Prostate gland (tissue), 2 donors: ENCODE results near the gene CD164L2. TPM values are rescaled to one million over a fixed set of nuclear protein-coding genes. Genes with fewer than 3 reads are reported as not detected.

Source experiments
- DNase-seq: peaks from one replicate; pipeline ENCODE4 v3.0.0-alpha.2; 2019; ENCODE audit warnings: low spot score
- H3K27ac ChIP-seq, 2 donors: fragments of 200-600 bp; sonication (generic); 2 replicates each; pipeline ENCODE4 v1.5.1; 2017 to 2019
- H3K27me3 ChIP-seq: fragments of 200-600 bp; sonication (generic); replicated peaks from 2 replicates; pipeline ENCODE4 v1.5.1; 2019; ENCODE audit not compliant: insufficient read depth
- H3K36me3 ChIP-seq, 2 donors: fragments of 200-600 bp; sonication (generic); 1 replicate in 1 of 2; 2 replicates in 1 of 2; pipeline versions ENCODE4 v1.5.1 to v1.8.1; 2017 to 2019
- H3K4me1 ChIP-seq: fragments of 200-600 bp; sonication (generic); replicated peaks from 2 replicates; pipeline ENCODE4 v1.5.1; 2019
- H3K4me3 ChIP-seq, 2 donors: fragments of 200-600 bp; sonication (generic); 2 replicates each; pipeline ENCODE4 v1.5.1; 2017 to 2019
- H3K9me3 ChIP-seq: fragments of 200-600 bp; sonication (generic); 2 replicates; pipeline ENCODE4 v1.5.1; 2017
- POLR2A ChIP-seq: fragments of 450-650 bp; IDR thresholded peaks from one replicate; pipeline ENCODE4 v1.6.1; 2016; ENCODE audit warnings: antibody characterized with exemption, mild to moderate bottlenecking
- POLR2AphosphoS5 ChIP-seq: sonication (generic); formaldehyde crosslinking; IDR thresholded peaks from one replicate; pipeline ENCODE4 v1.6.1; 2017; ENCODE audit warnings: antibody characterized with exemption
- WGBS: methylation state at CpG from one replicate; pipeline ENCODE4 v1.1.5; 2018; 5-methylcytosine and 5-hydroxymethylcytosine counted together
- intact Hi-C: fragments of 100-400 bp; cut with DNase I; formaldehyde crosslinking; loops from one replicate; pipeline ENCODE4 v1.14.2; 2022
- total RNA-seq, 2 donors: library from RNA; depleted of rRNA; stranded (reverse); fragments of >200 nt; gene quantifications; one replicate each; pipeline ENCODE4 v1.1.0, GENCODE V29; 2016
- TF ChIP-seq, protein P1 (sequence below), 4 experiments: fragments of 200-600 bp in 2 of 4; fragments of 450-650 bp in 2 of 4; sonication (generic) in 2 of 4; IDR thresholded peaks; 1 replicate in 3 of 4; 2 replicates in 1 of 4; pipeline ENCODE4 v1.5.1; 2016 to 2019; ENCODE audit warnings: antibody characterized with exemption in 4 of 4, mild to moderate bottlenecking in 2 of 4, moderate library complexity in 2 of 4

Gene CD164L2
- total RNA-seq, 2 donors from 2014 or later: 1.8 to 3.6 TPM

DNA sequence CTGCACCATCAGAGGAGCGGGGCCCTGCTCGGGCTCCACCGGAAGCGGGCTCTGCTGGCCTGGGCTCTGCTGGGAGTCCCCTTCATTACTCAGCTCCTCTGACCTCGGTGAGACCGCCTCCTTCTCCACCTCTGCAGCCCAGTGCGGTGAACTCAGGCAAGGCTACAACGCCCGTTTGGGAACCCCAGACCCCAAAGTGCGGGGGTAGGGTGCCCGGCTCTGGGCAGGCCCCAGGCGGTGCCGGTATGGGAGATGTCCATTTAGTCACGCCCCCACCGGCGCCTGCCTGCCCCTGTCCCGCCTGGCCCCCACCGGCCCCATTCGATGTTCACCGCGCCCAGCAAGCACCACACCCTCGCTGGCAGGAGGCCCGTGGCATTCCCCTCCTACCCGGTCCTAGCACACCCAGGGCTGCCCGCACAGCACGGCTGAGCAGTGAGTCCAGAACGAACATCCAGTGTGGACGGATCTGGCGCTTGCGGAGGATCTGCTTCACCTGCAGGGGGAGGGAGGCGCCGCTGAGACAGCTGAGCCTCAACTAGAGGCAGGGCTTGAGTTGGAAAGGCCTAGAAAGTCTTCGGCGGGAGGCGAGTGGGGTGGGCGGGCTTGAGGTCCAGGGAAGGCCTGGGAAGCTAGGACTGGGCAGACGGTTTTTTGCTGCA, 26.4 kb downstream of the CD164L2 start:
- Histone ChIP-seq H3K27ac (peak overlapping the region; percentile 82 to 83), H3K36me3 (peaks cover 0 to 16% of the 10 kb centered on the region in 2 donors), H3K4me3 (peak overlapping the region in 1 of 2 donors; percentile 20), H3K4me1 (no peaks in the 10 kb centered on the region), H3K9me3 (no peaks in the 10 kb centered on the region), H3K27me3 (no peaks in the 10 kb centered on the region)
- TF ChIP-seq, protein P1, sequence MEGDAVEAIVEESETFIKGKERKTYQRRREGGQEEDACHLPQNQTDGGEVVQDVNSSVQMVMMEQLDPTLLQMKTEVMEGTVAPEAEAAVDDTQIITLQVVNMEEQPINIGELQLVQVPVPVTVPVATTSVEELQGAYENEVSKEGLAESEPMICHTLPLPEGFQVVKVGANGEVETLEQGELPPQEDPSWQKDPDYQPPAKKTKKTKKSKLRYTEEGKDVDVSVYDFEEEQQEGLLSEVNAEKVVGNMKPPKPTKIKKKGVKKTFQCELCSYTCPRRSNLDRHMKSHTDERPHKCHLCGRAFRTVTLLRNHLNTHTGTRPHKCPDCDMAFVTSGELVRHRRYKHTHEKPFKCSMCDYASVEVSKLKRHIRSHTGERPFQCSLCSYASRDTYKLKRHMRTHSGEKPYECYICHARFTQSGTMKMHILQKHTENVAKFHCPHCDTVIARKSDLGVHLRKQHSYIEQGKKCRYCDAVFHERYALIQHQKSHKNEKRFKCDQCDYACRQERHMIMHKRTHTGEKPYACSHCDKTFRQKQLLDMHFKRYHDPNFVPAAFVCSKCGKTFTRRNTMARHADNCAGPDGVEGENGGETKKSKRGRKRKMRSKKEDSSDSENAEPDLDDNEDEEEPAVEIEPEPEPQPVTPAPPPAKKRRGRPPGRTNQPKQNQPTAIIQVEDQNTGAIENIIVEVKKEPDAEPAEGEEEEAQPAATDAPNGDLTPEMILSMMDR (IDR thresholded peaks at IDR 0.05): peak in 1 of 4 experiments; percentile 32
- TF ChIP-seq POLR2AphosphoS5 (no peak), POLR2A (peak; percentile 10)
- intact Hi-C loops: loop anchor here (2.0 to 10.0 kb wide), 2 partner anchors 32 to 52 kb away; no protein-coding TSS in a partner anchor
- 63% methylated on average over 36 of the region's 37 CpGs for WGBS
- peak; percentile 66 for DNase-seq

DNA sequence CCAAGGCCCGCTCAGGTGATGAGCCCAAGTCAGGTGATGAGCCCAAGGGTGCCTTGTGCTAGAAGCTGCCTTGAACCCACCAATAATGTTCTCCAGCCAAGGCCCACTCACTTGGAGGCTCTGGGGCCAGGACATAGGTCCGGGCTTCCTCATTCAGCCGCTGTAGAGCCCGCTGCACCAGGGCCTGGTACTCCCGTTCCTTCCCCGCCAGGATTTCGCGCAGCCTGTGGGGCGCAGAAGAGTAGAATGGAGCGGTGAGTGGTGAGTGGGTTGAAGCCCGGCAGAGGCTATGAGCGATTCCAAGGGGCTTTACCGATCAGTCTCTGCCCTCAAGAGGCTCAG, 26.9 kb downstream of the CD164L2 start:
- Histone ChIP-seq H3K27me3 (no peaks in the 10 kb centered on the region), H3K4me1 (no peaks in the 10 kb centered on the region), H3K36me3 (peaks cover 0 to 16% of the 10 kb centered on the region in 2 donors), H3K27ac (peak overlapping the region; percentile 82 to 83), H3K9me3 (no peaks in the 10 kb centered on the region), H3K4me3 (no peak overlapping the region)
- no peak for TF ChIP-seq POLR2A
- no peak for TF ChIP-seq POLR2AphosphoS5
- TF ChIP-seq, protein P1 (IDR thresholded peaks at IDR 0.05): no peak
- no peak for DNase-seq
- 88% methylated on average over 13 of the region's 13 CpGs for WGBS
- intact Hi-C loops: loop anchor here (2.0 to 10.0 kb wide), 2 partner anchors 33 to 51 kb away; no protein-coding TSS in a partner anchor

DNA sequence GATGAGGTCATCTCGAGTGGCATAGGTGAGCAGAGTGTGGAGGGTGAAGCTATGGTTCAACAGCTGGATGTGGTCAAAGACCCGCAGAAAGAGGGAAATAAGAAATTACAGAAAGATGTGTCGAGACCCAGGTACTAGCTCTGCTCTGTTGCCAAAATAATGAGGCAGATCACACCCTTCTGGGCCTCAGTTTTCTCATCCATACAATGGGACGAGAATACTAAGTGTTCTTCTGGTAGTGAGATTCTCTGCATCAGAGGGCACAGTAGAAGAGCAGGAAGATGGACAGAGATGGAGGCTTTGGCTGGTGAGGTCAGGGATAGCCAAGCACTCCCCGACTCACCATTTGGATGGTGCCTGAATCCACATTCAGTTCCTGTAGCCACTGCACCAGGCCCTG, 27.4 kb downstream of the CD164L2 start:
- Histone ChIP-seq H3K36me3 (peaks cover 0 to 16% of the 10 kb centered on the region in 2 donors), H3K27me3 (no peaks in the 10 kb centered on the region), H3K4me3 (no peak overlapping the region), H3K9me3 (no peaks in the 10 kb centered on the region), H3K4me1 (no peaks in the 10 kb centered on the region), H3K27ac (no peak overlapping the region)
- WGBS: 91% methylated on average over 5 of the region's 5 CpGs
- intact Hi-C loops: loop anchor here (2.0 to 10.0 kb wide), 2 partner anchors 33 to 51 kb away; no protein-coding TSS in a partner anchor
- TF ChIP-seq, protein P1 (IDR thresholded peaks at IDR 0.05): no peak
- no peak for TF ChIP-seq POLR2A
- TF ChIP-seq POLR2AphosphoS5: no peak
- DNase-seq: no peak

DNA sequence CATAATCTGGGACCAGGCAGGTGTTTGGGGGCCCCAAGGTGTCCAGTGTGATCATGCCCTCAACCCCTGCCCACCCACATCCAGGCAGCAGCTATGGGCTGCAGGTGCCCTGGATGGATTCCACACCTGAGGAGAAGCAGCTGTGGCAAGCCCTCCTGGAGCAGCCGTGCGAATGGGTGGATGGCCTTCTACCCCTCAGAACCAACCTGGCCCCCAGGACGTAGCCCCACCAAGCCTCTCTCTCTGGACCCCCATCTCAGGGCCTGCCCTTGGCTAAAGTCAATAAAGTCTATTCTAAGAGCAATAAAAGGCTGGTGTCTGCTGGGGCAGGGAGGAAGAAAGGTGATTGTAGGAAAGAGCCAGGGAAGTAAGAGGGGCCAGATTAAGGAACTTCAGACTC, 29.5 kb downstream of the CD164L2 start:
- Histone ChIP-seq H3K36me3 (peaks cover 0 to 11% of the 10 kb centered on the region in 2 donors), H3K9me3 (no peaks in the 10 kb centered on the region), H3K27ac (no peak overlapping the region), H3K27me3 (no peaks in the 10 kb centered on the region), H3K4me1 (peaks cover 5% of the 10 kb centered on the region), H3K4me3 (no peak overlapping the region)
- intact Hi-C loops: loop anchor here (10.0 kb wide), 1 partner anchor 49 kb away; no protein-coding TSS in a partner anchor
- DNase-seq: no peak
- TF ChIP-seq POLR2AphosphoS5: no peak
- TF ChIP-seq, protein P1 (IDR thresholded peaks at IDR 0.05): no peak
- TF ChIP-seq POLR2A: no peak
- WGBS: 72% methylated on average over 3 of the region's 3 CpGs

DNA sequence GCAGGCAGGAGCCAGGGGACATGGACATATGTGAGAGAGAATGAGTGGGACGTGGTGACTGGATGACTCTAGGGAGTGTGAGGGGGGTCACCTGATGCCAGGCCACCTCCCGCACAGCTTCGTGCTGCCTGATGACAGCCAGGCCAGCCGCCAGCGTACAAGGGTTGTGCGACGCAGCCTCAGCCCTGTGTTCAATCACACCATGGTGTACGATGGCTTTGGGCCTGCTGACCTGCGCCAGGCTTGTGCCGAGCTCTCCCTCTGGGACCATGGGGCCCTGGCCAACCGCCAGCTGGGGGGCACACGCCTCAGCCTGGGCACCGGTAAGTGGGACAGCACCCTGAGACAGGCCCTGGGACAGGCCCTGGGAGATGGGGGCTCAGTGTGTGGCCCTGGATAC, 30.0 kb downstream of the CD164L2 start:
- TF ChIP-seq, protein P1 (IDR thresholded peaks at IDR 0.05): no peak
- TF ChIP-seq POLR2A: no peak
- H3K36me3 ChIP-seq: peaks cover 0 to 6% of the 10 kb centered on the region in 2 donors
- 88% methylated on average over 11 of the region's 13 CpGs for WGBS

More for the DNA sequence above, 30.0 kb downstream of the CD164L2 start:
- no peak for DNase-seq
- Histone ChIP-seq H3K4me3 (no peak overlapping the region), H3K27ac (no peak overlapping the region), H3K9me3 (no peaks in the 10 kb centered on the region), H3K4me1 (peaks cover 5% of the 10 kb centered on the region), H3K27me3 (no peaks in the 10 kb centered on the region)
- intact Hi-C loops: loop anchor here (10.0 kb wide), 1 partner anchor 48 kb away; no protein-coding TSS in a partner anchor
